Stomach smooth muscle (tissue), 2 donors: ENCODE results near the gene TEP1.

Experiments used
- H3K27ac ChIP-seq: one replicate; pipeline ENCODE4 v1.7.0; 2013; ENCODE audit warnings: mild to moderate bottlenecking, low read length, inconsistent platforms
- H3K27me3 ChIP-seq, 2 donors: one replicate each; pipeline ENCODE4 v1.7.0; 2013; ENCODE audit warnings: low read length in 2 of 2; ENCODE audit not compliant: insufficient read depth in 2 of 2, control insufficient read depth in 1 of 2
- H3K36me3 ChIP-seq, 2 donors: one replicate each; pipeline ENCODE4 v1.7.0; 2013; ENCODE audit warnings: low read length in 2 of 2; ENCODE audit not compliant: control insufficient read depth in 2 of 2, insufficient read depth in 2 of 2
- H3K4me1 ChIP-seq: one replicate; pipeline ENCODE4 v1.7.0; 2013; ENCODE audit warnings: low read length; ENCODE audit not compliant: control insufficient read depth, insufficient read depth
- H3K4me3 ChIP-seq, 2 donors: one replicate each; pipeline ENCODE4 v1.7.0; 2013; ENCODE audit warnings: low read length in 2 of 2
- H3K9ac ChIP-seq, 2 donors: one replicate each; pipeline ENCODE4 v1.7.0; 2013; ENCODE audit warnings: low read length in 2 of 2, mild to moderate bottlenecking in 1 of 2
- H3K9me3 ChIP-seq, 2 donors: one replicate each; pipeline ENCODE4 v1.7.0; 2013; ENCODE audit warnings: low read length in 2 of 2; ENCODE audit not compliant: control insufficient read depth in 2 of 2
- donor health status: healthy.
- donor health status: Pancreatic carcinoma.

The TEP1 gene

GRCh38 chr14:20317720-20318119, 95.6 kb downstream of the TEP1 start:
- Histone ChIP-seq H3K4me1 (no peaks in the 10 kb centered on the region), H3K9me3 (no peaks in the 10 kb centered on the region), H3K9ac (no peak overlapping the region), H3K36me3 (peaks cover 31 to 34% of the 10 kb centered on the region in 2 donors), H3K4me3 (no peak overlapping the region), H3K27ac (no peak overlapping the region), H3K27me3 (no peaks in the 10 kb centered on the region)
